Mesendoderm (in vitro differentiated cells): ENCODE measurements around the gene TNRC6C.
"Not testable (repeated sequence)": the region's sequence is repeated elsewhere in the genome, so short reads cannot be mapped to it uniquely, and the experiment has no call there.

Source experiments
- DNase-seq: peaks from one replicate; pipeline ENCODE4 v3.0.0; 2013
- H2AK5ac ChIP-seq: 2 replicates; pipeline ENCODE4 v1.6.1; 2013; ENCODE audit warnings: low read length, inconsistent platforms
- H2BK120ac ChIP-seq: 2 replicates; pipeline ENCODE4 v1.6.1; 2013; ENCODE audit warnings: low read depth, mild to moderate bottlenecking, low read length, moderate library complexity, mixed read lengths
- H2BK15ac ChIP-seq: replicated peaks from 2 replicates; pipeline ENCODE4 v1.6.1; 2013; ENCODE audit warnings: low read depth, mild to moderate bottlenecking, moderate library complexity
- H2BK5ac ChIP-seq: 2 replicates; pipeline ENCODE4 v1.6.1; 2013; ENCODE audit warnings: low read length, inconsistent platforms
- H3K18ac ChIP-seq: 2 replicates; pipeline ENCODE4 v1.6.1; 2013; ENCODE audit warnings: mild to moderate bottlenecking, low read length, mixed read lengths
- H3K23ac ChIP-seq: one replicate; pipeline ENCODE4 v1.6.1; 2013; ENCODE audit warnings: low read length
- H3K27ac ChIP-seq: 2 replicates; pipeline ENCODE4 v1.5.1; 2013; ENCODE audit warnings: low read depth, mild to moderate bottlenecking, inconsistent platforms, low read length, moderate library complexity
- H3K27me3 ChIP-seq: 2 replicates; pipeline ENCODE4 v1.6.1; 2013; ENCODE audit warnings: low read length, control low read depth, mild to moderate bottlenecking, inconsistent platforms; ENCODE audit not compliant: insufficient read depth, poor library complexity
- H3K36me3 ChIP-seq: 2 replicates; pipeline ENCODE4 v1.6.1; 2013; ENCODE audit warnings: low read length, inconsistent platforms; ENCODE audit not compliant: control insufficient read depth, insufficient read depth
- H3K4ac ChIP-seq: one replicate; pipeline ENCODE4 v1.6.1; 2013; ENCODE audit warnings: low read depth, mild to moderate bottlenecking, low read length, moderate library complexity
- H3K4me1 ChIP-seq: 2 replicates; pipeline ENCODE4 v1.6.1; 2013; ENCODE audit warnings: low read depth, low read length, inconsistent platforms; ENCODE audit not compliant: control insufficient read depth
- H3K4me2 ChIP-seq: 2 replicates; pipeline ENCODE4 v1.6.1; 2013; ENCODE audit warnings: low read length
- H3K4me3 ChIP-seq: 2 replicates; pipeline ENCODE4 v1.5.1; 2013; ENCODE audit warnings: mild to moderate bottlenecking, low read length
- H3K56ac ChIP-seq: one replicate; pipeline ENCODE4 v1.6.1; 2013; ENCODE audit warnings: low read length
- H3K79me1 ChIP-seq: 2 replicates; pipeline ENCODE4 v1.6.1; 2013; ENCODE audit warnings: low read length, inconsistent platforms
- H3K79me2 ChIP-seq: 2 replicates; pipeline ENCODE4 v1.6.1; 2013; ENCODE audit warnings: mild to moderate bottlenecking, low read length; ENCODE audit not compliant: control insufficient read depth, insufficient read depth
- H3K9ac ChIP-seq: 2 replicates; pipeline ENCODE4 v1.6.1; 2013; ENCODE audit warnings: low read length, inconsistent platforms
- H4K5ac ChIP-seq: one replicate; pipeline ENCODE4 v1.6.1; 2013; ENCODE audit warnings: low read length
- H4K8ac ChIP-seq: one replicate; pipeline ENCODE4 v1.6.1; 2013; ENCODE audit warnings: low read depth, mild to moderate bottlenecking, control low read depth, low read length, moderate library complexity
- WGBS: extraction: QIAGEN DNeasy Blood & Tissue Kit; methylation state at CpG from one replicate; pipeline ENCODE4 v1.1.7; 2013; ENCODE audit warnings: low lambda C conversion rate, missing lambda C conversion rate; ENCODE audit not compliant: insufficient coverage; ENCODE audit errors: extremely low coverage; 5-methylcytosine and 5-hydroxymethylcytosine counted together

Gene TNRC6C

DNA sequence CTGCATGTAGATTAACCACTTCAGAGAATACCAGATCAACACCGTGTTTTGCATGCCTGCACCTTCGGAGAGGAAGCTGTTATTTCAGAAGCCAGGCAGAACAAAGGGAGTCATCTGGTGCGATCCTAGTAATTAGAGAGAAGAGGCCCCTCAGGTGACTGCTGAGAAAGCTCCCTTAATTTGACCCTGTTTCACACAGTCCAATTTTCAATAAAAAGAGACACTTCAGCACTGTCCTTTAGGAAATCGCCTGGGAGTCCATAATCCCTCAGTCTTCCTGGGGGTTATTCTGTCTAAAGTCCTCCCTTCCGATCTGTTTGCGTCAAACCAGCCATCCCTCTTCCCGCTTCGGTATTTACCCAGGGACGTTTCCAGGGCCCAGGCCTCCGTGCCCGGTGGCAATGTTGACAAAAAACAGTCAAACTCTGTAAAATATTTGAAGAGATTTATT lies 23.4 kb upstream of the TNRC6C start:
- Histone ChIP-seq H3K9ac (peak overlapping the region; percentile 20), H3K23ac (no peak overlapping the region), H3K36me3 (no peaks in the 10 kb centered on the region), H3K27ac (peak overlapping the region; percentile 85), H4K8ac (no peak overlapping the region), H3K4me1 (peaks cover 17% of the 10 kb centered on the region), H2BK120ac (peak overlapping the region; percentile 65), H3K4ac (peak overlapping the region; percentile 82), H3K79me1 (no peaks in the 10 kb centered on the region), H3K18ac (peak overlapping the region; percentile 82), H4K5ac (no peak overlapping the region), H2BK15ac (no peak overlapping the region), H3K79me2 (no peaks in the 10 kb centered on the region), H2AK5ac (no peak overlapping the region), H3K4me2 (no peak overlapping the region), H3K27me3 (no peaks in the 10 kb centered on the region), H3K56ac (peak overlapping the region; percentile 65), H3K4me3 (no peak overlapping the region), H2BK5ac (peak overlapping the region; percentile 58)
- peak; percentile 54 for DNase-seq
- WGBS: no CpG with 5 or more reads among the region's 11 CpGs

DNA sequence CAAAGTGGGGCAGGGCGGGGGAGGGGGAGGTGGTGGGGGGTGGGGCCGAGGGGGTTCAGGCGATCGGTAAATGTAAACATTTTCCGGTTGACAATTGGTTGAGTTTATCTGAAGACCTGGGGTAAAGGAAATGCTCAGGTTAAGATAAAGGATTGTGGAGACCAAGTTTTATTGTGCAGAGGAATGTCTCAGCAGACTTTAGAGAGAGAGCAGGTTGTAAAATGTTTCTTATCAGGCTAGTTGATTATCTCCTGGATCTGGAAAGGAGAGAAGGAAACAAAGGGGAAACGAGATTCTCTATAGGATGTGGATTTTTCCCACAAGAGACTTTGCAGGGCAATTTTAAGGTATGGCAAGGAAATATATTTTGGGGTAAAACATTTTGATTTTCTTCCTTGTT lies 22.8 kb upstream of the TNRC6C start:
- not testable (repeated sequence) for H2BK120ac ChIP-seq, H2BK5ac ChIP-seq, H4K5ac ChIP-seq, H2BK15ac ChIP-seq, H3K56ac ChIP-seq, H3K23ac ChIP-seq, H3K4me3 ChIP-seq, H3K9ac ChIP-seq, H3K18ac ChIP-seq, H3K79me2 ChIP-seq, H2AK5ac ChIP-seq, H3K4me2 ChIP-seq, H3K36me3 ChIP-seq, H4K8ac ChIP-seq, H3K27me3 ChIP-seq, H3K27ac ChIP-seq, H3K4ac ChIP-seq, H3K79me1 ChIP-seq
- H3K4me1 ChIP-seq: peaks cover 17% of the 10 kb centered on the region
- no CpG with 5 or more reads among the region's 6 CpGs for WGBS
- DNase-seq: peak; percentile 90

DNA sequence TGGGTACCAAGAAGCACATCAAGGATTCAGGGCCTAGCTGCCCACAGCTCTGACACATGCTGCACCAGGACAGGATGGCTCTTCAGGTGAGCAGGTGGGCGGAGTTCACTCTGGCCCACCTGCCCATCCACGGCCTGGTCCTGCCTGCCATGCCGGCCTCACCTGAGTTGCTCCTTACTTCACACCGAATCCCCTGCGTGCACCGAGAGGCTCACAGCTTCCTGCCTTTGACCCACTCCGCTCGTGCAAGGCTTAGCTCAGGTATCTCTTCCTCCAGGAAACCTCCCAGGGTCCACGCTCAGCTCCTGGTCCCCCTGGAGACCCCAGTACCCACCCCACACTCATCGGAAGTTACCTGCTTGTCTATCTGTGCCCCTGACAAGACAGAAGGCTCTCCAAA lies 21.6 kb upstream of the TNRC6C start:
- Histone ChIP-seq H3K23ac (no peak overlapping the region), H3K56ac (peak overlapping the region; percentile 83), H2BK120ac (peak overlapping the region; percentile 5), H3K9ac (no peak overlapping the region), H3K27me3 (no peaks in the 10 kb centered on the region), H3K79me1 (no peaks in the 10 kb centered on the region), H3K36me3 (no peaks in the 10 kb centered on the region), H3K4me2 (no peak overlapping the region), H3K4ac (no peak overlapping the region), H2BK5ac (peak overlapping the region; percentile 95), H4K5ac (no peak overlapping the region), H2BK15ac (no peak overlapping the region), H3K79me2 (no peaks in the 10 kb centered on the region), H4K8ac (no peak overlapping the region), H3K27ac (no peak overlapping the region), H3K4me1 (peaks cover 15% of the 10 kb centered on the region), H3K4me3 (no peak overlapping the region), H2AK5ac (peak overlapping the region; percentile 97), H3K18ac (peak overlapping the region; percentile 60)
- no CpG with 5 or more reads among the region's 10 CpGs for WGBS
- DNase-seq: no peak

DNA sequence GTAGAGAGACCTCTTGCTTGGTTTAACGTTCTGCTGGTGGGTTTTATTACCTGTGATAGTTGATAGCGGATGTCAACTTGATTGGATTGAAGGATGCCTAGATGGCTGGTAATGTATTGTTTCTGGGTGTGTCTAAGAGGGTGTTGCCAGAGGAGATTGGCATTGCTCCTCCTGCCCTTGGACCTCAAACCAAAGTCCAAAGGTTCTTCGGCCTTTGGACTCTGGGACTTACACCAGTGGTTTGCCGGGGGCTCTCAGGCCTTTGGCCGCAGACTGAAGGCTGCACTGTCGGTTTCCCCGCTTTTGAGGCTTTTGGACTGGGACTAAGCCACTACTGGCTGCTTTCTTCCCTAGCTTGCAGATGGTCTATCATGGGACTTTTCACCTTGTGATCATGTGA lies 17.5 kb upstream of the TNRC6C start:
- Histone ChIP-seq H3K4ac (no peak overlapping the region), H3K36me3 (no peaks in the 10 kb centered on the region), H3K56ac (no peak overlapping the region), H2BK15ac (no peak overlapping the region), H3K4me3 (no peak overlapping the region), H3K9ac (no peak overlapping the region), H4K5ac (no peak overlapping the region), H3K4me1 (peaks cover 8% of the 10 kb centered on the region), H3K23ac (no peak overlapping the region), H3K79me1 (no peaks in the 10 kb centered on the region), H3K27ac (no peak overlapping the region), H2AK5ac (no peak overlapping the region), H3K27me3 (no peaks in the 10 kb centered on the region), H2BK5ac (no peak overlapping the region), H4K8ac (no peak overlapping the region), H2BK120ac (no peak overlapping the region), H3K4me2 (no peak overlapping the region), H3K79me2 (no peaks in the 10 kb centered on the region), H3K18ac (no peak overlapping the region)
- no CpG with 5 or more reads among the region's 7 CpGs for WGBS
- no peak for DNase-seq

DNA sequence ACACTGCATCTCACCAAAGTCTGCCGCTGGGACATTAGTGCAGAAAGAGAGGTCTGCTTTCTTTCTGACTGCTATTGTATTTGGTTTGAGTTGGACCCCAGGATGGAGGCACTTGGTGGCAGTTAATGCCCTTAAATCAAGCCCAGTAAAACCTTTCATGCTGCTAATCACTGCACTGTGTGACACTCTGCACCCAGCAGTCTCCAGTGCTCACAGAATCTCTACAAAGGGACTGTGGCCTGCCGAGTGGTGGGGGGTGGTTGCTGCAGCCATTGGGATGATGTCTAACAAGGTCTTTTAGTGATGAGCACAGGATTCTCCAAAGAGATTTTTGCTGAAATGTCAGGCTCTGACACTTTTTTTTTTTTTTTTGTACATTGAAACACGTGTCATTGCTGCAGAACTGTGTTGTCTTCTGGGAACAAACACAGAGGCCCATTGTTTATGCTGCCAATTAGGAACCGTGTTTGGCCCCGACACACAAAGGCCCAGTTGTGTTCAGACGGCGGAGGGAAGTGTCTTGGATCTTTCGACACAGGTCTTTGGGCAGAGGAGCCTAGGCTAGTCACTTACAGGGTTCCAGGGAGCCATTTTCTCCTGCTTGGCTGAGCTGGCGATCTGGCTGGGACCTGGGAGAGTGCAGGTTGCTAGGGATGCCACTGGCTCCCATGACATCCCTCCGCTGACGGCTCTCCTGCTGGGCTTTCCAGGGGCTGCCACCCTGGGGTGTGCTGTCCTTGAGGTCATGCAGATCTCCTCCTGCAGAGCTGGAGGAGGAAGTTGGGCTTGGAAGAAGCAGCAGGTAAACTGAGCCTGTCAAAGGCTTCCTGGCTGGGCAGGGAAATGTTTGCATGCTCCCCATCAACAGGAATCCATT lies 16.2 kb upstream of the TNRC6C start:
- H2BK5ac ChIP-seq: no peak overlapping the region
- no peak overlapping the region for H3K23ac ChIP-seq
- no peak overlapping the region for H2BK15ac ChIP-seq
- H4K5ac ChIP-seq: no peak overlapping the region
- no peak overlapping the region for H3K9ac ChIP-seq
- H3K18ac ChIP-seq: no peak overlapping the region
- no peak overlapping the region for H2AK5ac ChIP-seq
- no peak for DNase-seq
- no peak overlapping the region for H3K27ac ChIP-seq
- no peaks in the 10 kb centered on the region for H3K36me3 ChIP-seq
- no peaks in the 10 kb centered on the region for H3K79me2 ChIP-seq
- H3K4me3 ChIP-seq: no peak overlapping the region
- H3K27me3 ChIP-seq: no peaks in the 10 kb centered on the region
- no peak overlapping the region for H2BK120ac ChIP-seq
- no peak overlapping the region for H3K56ac ChIP-seq
- no CpG with 5 or more reads among the region's 11 CpGs for WGBS
- no peak overlapping the region for H3K4me2 ChIP-seq
- no peak overlapping the region for H3K4ac ChIP-seq
- no peaks in the 10 kb centered on the region for H3K79me1 ChIP-seq
- H4K8ac ChIP-seq: no peak overlapping the region
- H3K4me1 ChIP-seq: no peaks in the 10 kb centered on the region
